GM12865 (cell line): Measurements from ENCODE around the gene BPI.

ENCODE experiments used
- DNase-seq: peaks from one replicate; pipeline ENCODE4 v3.0.0; 2010; ENCODE audit warnings: low read depth
- H3K4me3 ChIP-seq: 2 replicates; pipeline ENCODE4 v1.5.1; 2011; ENCODE audit warnings: mild to moderate bottlenecking, low read depth, low read length, control low read depth
- CTCF ChIP-seq: IDR thresholded peaks from 2 replicates; pipeline ENCODE4 v1.5.1; 2011; ENCODE audit warnings: low read length, control low read depth, low read depth, inconsistent platforms; ENCODE audit not compliant: insufficient read depth; ENCODE audit errors: missing control alignments

The BPI gene

GRCh38 chr20:38346247-38346651, 42.3 kb downstream of the BPI start, which contains the start of gene LBP:
LBP (plus strand) TSS chr20:38346482; CDS start chr20:38346517, 35 bp downstream.
- no peak for TF ChIP-seq CTCF
- no peak for DNase-seq
- H3K4me3 ChIP-seq, result no peak within 1 kb of the TSS

GRCh38 chr20:38346741-38347140, 42.8 kb downstream of the BPI start:
- H3K4me3 ChIP-seq, result no peak overlapping the region
- no peak for TF ChIP-seq CTCF
- no peak for DNase-seq

- H3K4me3 ChIP-seq, result no peak overlapping the region
- no peak for TF ChIP-seq CTCF
- DNase-seq, result no peak
Observed at GRCh38 chr20:38349856-38350255, 45.9 kb downstream of the BPI start.

GRCh38 chr20:38350879-38351775, 47.2 kb downstream of the BPI start:
- TF ChIP-seq CTCF, result no peak
- no peak overlapping the region for H3K4me3 ChIP-seq
- no peak for DNase-seq

- no peak overlapping the region for H3K4me3 ChIP-seq
- no peak for DNase-seq
- TF ChIP-seq CTCF, result no peak
Observed at GRCh38 chr20:38353316-38353715, 49.4 kb downstream of the BPI start.

- no peak overlapping the region for H3K4me3 ChIP-seq
- no peak for TF ChIP-seq CTCF
- no peak for DNase-seq
Observed at GRCh38 chr20:38354227-38354626, 50.3 kb downstream of the BPI start.
